ENCODE results near the gene PIGM.

PIGM gene

GRCh38 chr1:160047111-160047991 is 15.6 kb upstream of the PIGM start:
- Mint-ChIP-seq H3K9me3 (no peaks in the 10 kb centered on the region), H3K4me1 (peaks cover 24% of the 10 kb centered on the region), H3K27ac (peak overlapping the region in 2 of 3 experiments; percentile 7 to 25), H3K27me3 (ENCODE audit: low read depth) (peaks cover 23% of the 10 kb centered on the region), H3K4me3 (no peak overlapping the region), H3K36me3 (ENCODE audit: low read depth) (no peaks in the 10 kb centered on the region)
- TF ChIP-seq, protein P1, sequence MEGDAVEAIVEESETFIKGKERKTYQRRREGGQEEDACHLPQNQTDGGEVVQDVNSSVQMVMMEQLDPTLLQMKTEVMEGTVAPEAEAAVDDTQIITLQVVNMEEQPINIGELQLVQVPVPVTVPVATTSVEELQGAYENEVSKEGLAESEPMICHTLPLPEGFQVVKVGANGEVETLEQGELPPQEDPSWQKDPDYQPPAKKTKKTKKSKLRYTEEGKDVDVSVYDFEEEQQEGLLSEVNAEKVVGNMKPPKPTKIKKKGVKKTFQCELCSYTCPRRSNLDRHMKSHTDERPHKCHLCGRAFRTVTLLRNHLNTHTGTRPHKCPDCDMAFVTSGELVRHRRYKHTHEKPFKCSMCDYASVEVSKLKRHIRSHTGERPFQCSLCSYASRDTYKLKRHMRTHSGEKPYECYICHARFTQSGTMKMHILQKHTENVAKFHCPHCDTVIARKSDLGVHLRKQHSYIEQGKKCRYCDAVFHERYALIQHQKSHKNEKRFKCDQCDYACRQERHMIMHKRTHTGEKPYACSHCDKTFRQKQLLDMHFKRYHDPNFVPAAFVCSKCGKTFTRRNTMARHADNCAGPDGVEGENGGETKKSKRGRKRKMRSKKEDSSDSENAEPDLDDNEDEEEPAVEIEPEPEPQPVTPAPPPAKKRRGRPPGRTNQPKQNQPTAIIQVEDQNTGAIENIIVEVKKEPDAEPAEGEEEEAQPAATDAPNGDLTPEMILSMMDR (IDR thresholded peaks at IDR 0.05; ENCODE audit: unreplicated experiment in 3 of 3), result no peak

DNA sequence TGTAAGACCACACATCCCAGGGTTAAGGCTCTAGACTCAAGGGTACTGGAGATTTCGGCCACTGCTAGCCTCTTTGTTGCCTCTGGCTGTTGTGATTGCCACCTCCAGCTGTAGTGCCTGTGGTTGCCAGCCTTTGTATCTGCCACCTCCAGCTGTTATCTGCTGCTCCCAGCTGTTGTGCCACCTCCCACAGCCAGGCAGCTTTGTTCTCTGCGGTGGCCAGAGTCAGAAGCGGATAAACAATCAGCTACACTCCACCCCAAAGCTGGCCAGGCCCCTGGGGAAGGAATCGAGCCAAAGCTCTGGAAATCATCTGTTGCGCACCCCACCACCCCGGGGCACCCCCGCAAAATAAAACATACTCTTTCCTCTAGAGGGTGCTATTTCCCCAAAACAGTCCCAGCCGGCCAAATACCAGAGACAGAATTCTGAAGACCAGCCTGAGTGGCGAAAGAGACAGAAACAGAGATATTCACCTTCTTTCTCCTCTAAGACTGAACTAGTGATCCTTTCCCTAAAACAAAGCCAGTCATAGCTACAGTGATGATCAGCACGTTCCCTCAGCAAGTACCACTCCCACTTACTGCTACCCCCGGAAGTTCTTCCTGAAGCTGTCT is 14.8 kb upstream of the PIGM start:
- peak overlapping the region in 1 of 3 experiments; percentile 10 for H3K27ac Mint-ChIP-seq
- peak overlapping the region in 1 of 3 experiments; percentile 19 for H3K4me3 Mint-ChIP-seq
- peaks cover 21% of the 10 kb centered on the region for H3K27me3 Mint-ChIP-seq (ENCODE audit: low read depth)
- no peaks in the 10 kb centered on the region for H3K36me3 Mint-ChIP-seq (ENCODE audit: low read depth)
- H3K9me3 Mint-ChIP-seq, result no peaks in the 10 kb centered on the region
- TF ChIP-seq, protein P1 (IDR thresholded peaks at IDR 0.05; ENCODE audit: unreplicated experiment in 3 of 3), result peak; percentile 46 to 60 (median 52)
- H3K4me1 Mint-ChIP-seq, result peaks cover 24% of the 10 kb centered on the region

DNA sequence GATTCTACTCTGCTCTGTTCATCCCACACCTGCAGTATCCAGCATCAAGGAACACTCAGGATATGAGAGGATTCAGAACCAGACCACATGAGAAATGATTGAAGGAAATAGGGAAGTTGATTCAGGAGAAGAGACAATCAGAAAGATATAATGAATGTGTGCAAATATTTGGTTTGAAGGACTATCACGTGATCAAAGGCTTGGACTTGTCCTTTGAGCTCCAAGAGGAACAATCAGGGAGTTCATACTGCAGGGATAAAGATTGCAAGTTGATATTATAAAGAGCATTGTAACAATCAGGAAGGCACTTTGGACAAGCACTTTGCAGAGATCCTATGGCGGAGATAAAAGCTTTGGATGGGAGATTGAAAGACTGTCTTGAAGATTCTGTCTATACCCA is 13.9 kb upstream of the PIGM start:
- Mint-ChIP-seq H3K4me1 (peaks cover 24% of the 10 kb centered on the region), H3K9me3 (no peaks in the 10 kb centered on the region), H3K36me3 (ENCODE audit: low read depth) (no peaks in the 10 kb centered on the region), H3K4me3 (no peak overlapping the region), H3K27me3 (ENCODE audit: low read depth) (peaks cover 18% of the 10 kb centered on the region), H3K27ac (no peak overlapping the region)
- TF ChIP-seq, protein P1 (IDR thresholded peaks at IDR 0.05; ENCODE audit: unreplicated experiment in 3 of 3), result no peak

- Mint-ChIP-seq H3K4me1 (peaks cover 14% of the 10 kb centered on the region), H3K27me3 (ENCODE audit: low read depth) (peaks cover 18% of the 10 kb centered on the region), H3K36me3 (ENCODE audit: low read depth) (no peaks in the 10 kb centered on the region), H3K9me3 (no peaks in the 10 kb centered on the region), H3K4me3 (no peak overlapping the region), H3K27ac (no peak overlapping the region)
- TF ChIP-seq, protein P1 (IDR thresholded peaks at IDR 0.05; ENCODE audit: unreplicated experiment in 3 of 3), result no peak
These were observed 11.8 kb upstream of the PIGM start for GRCh38 chr1:160043543-160043942.

DNA sequence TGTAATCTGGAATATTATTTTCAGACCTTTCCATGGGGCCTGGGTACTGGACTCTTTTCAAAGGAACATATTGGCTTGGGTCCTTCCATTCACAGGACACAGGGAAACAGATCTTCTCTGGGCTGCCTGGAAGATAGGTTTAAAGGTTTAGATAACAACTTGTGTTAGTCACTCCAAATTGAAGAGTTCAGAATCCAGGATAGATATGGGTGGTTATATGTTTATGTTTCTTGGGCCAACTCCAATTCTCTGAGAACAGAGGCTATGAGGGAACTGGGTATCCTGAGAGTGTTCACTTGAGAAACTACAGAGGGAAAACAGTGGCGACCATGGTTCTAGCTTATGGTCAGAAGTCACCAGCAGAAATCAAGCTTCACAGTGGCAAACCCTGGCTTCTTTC is 8.7 kb upstream of the PIGM start:
- peaks cover 13% of the 10 kb centered on the region for H3K27me3 Mint-ChIP-seq (ENCODE audit: low read depth)
- H3K9me3 Mint-ChIP-seq, result no peaks in the 10 kb centered on the region
- no peak overlapping the region for H3K4me3 Mint-ChIP-seq
- TF ChIP-seq, protein P1 (IDR thresholded peaks at IDR 0.05; ENCODE audit: unreplicated experiment in 3 of 3), result no peak
- H3K27ac Mint-ChIP-seq, result no peak overlapping the region
- H3K36me3 Mint-ChIP-seq (ENCODE audit: low read depth), result no peaks in the 10 kb centered on the region
- H3K4me1 Mint-ChIP-seq, result no peaks in the 10 kb centered on the region
